Ovary (tissue), 9 donors: ENCODE data around the gene KLF16. TPM values are rescaled to one million over a fixed set of nuclear protein-coding genes. Genes with fewer than 3 reads are reported as not detected.

Source experiments
- DNase-seq, 5 donors: peaks; one replicate each; pipeline ENCODE4 v3.0.0-alpha.2; 2019 to 2020
- H3K27ac ChIP-seq, 2 donors: fragments of 200-600 bp; one replicate each; pipeline versions ENCODE4 v1.5.1 to v1.8.0; 2019 to 2022
- H3K27me3 ChIP-seq: fragments of 200-600 bp; one replicate; pipeline ENCODE4 v1.8.0; 2022
- H3K36me3 ChIP-seq: fragments of 200-600 bp; sonication (generic); one replicate; pipeline ENCODE4 v1.5.1; 2019
- H3K4me1 ChIP-seq: one replicate; pipeline ENCODE4 v1.8.1; 2013; ENCODE audit warnings: mild to moderate bottlenecking, moderate library complexity; ENCODE audit not compliant: insufficient read depth
- H3K4me3 ChIP-seq: fragments of 200-600 bp; sonication (generic); one replicate; pipeline ENCODE4 v1.5.1; 2017
- H3K9me3 ChIP-seq, 2 donors: fragments of 200-600 bp in 1 of 2; sonication (generic) in 1 of 2; one replicate each; pipeline versions ENCODE4 v1.5.1 to v1.8.1; 2013 to 2019; ENCODE audit warnings: mild to moderate bottlenecking in 1 of 2, moderate library complexity in 1 of 2
- CTCF ChIP-seq, 3 donors: fragments of 450-650 bp in 2 of 3; fragments of 200-600 bp in 1 of 3; IDR thresholded peaks; one replicate each; pipeline versions ENCODE4 v1.5.1 to v1.8.0; 2016 to 2022; ENCODE audit warnings: antibody characterized with exemption in 3 of 3, mild to moderate bottlenecking in 1 of 3
- EP300 ChIP-seq: sonication (generic); formaldehyde crosslinking; IDR thresholded peaks from one replicate; pipeline ENCODE4 v1.6.1; 2017; ENCODE audit warnings: antibody characterized with exemption
- POLR2A ChIP-seq: fragments of 450-650 bp; IDR thresholded peaks from one replicate; pipeline ENCODE4 v1.6.1; 2017; ENCODE audit warnings: antibody characterized with exemption, mild to moderate bottlenecking, moderate library complexity
- WGBS, 3 donors: extraction: QIAGEN DNeasy Blood & Tissue Kit in 1 of 3; methylation state at CpG; one replicate each; pipeline versions ENCODE4 v1.1.5 to v1.1.7; 2013 to 2017; 5-methylcytosine and 5-hydroxymethylcytosine counted together
- intact Hi-C, 4 donors: fragments of 100-400 bp; cut with DNase I; formaldehyde crosslinking; loops; one replicate each; pipeline versions ENCODE4 v1.11.0 to v1.15.1; 2022 to 2023
- polyA plus RNA-seq, 2 donors: library from polyadenylated mRNA; stranded (reverse); fragments of 200-250 nt in 1 of 2; fragments of 350-450 nt in 1 of 2; fragmentation: Illumina TruSeq in 1 of 2; extraction: RNeasy Lipid Tissue Mini Kit (QIAGEN cat#74804) in 1 of 2; gene quantifications; one replicate each; pipeline ENCODE4 v1.2.3, GENCODE V29; 2013 to 2014
- total RNA-seq, 7 donors: library from RNA; depleted of rRNA in 2 of 7; stranded (reverse); fragments of >200 nt in 2 of 7; fragmentation: NEBNext Ultra II Directional in 3 of 7; extraction: Animal tissue kit (Norgen Biotek cat#: 25700) in 3 of 7; gene quantifications; one replicate each; pipeline versions ENCODE4 v1.1.0 to v1.2.4, GENCODE V29; 2016 to 2023
- donor health status: DM: no; HTN: no; CAD: no; lungs with moderate emphysema.
- donor health status: DM: no; HTN: no; CAD: no.
- donor health status: Bipolar disorder and iron deficiency.
- donor health status: DM: yes; HTN: yes; CAD: no.
- donor health status: DM: no; HTN: no; CAD: no.
- donor health status: DM: yes; HTN: yes; CAD: no.

The KLF16 gene
- total and polyA plus RNA-seq, 9 donors, result 0.63 to 26.6 (median 14.4) TPM

- intact Hi-C loops, result no loop called here
- no peak for DNase-seq
- no peaks in the 10 kb centered on the region for H3K9me3 ChIP-seq
- 73 to 77% (median 76%) methylated on average over 7 to 9 of the region's 9 CpGs for WGBS, 3 donors
- H3K4me1 ChIP-seq, result peaks cover 12% of the 10 kb centered on the region
- no peak overlapping the region for H3K27ac ChIP-seq
- no peaks in the 10 kb centered on the region for H3K27me3 ChIP-seq
- no peaks in the 10 kb centered on the region for H3K36me3 ChIP-seq
- TF ChIP-seq POLR2A (no peak), CTCF (IDR thresholded peaks at IDR 0.05) (no peak), EP300 (no peak)
- no peak overlapping the region for H3K4me3 ChIP-seq
Measured at GRCh38 chr19:1852581-1853128, 10.7 kb downstream of the KLF16 start.

GRCh38 chr19:1851654-1852580 is 11.5 kb downstream of the KLF16 start:
- intact Hi-C loops, result no loop called here
- DNase-seq, result no peak
- H3K36me3 ChIP-seq, result no peaks in the 10 kb centered on the region
- 30 to 42% (median 41%) methylated on average over 51 to 66 of the region's 66 CpGs for WGBS, 3 donors
- H3K9me3 ChIP-seq, result no peaks in the 10 kb centered on the region
- H3K27me3 ChIP-seq, result no peaks in the 10 kb centered on the region
- TF ChIP-seq EP300, result no peak
- TF ChIP-seq POLR2A, result no peak
- TF ChIP-seq CTCF (IDR thresholded peaks at IDR 0.05), result no peak
- H3K27ac ChIP-seq, result no peak overlapping the region
- H3K4me1 ChIP-seq, result peaks cover 8% of the 10 kb centered on the region
- no peak overlapping the region for H3K4me3 ChIP-seq

- no peaks in the 10 kb centered on the region for H3K27me3 ChIP-seq
- DNase-seq, result no peak
- TF ChIP-seq CTCF (IDR thresholded peaks at IDR 0.05) (no peak), EP300 (no peak), POLR2A (no peak)
- no peaks in the 10 kb centered on the region for H3K36me3 ChIP-seq
- 73 to 78% (median 74%) methylated on average over 31 of the region's 31 CpGs for WGBS, 3 donors
- H3K27ac ChIP-seq, result no peak overlapping the region
- intact Hi-C loops, result no loop called here
- no peaks in the 10 kb centered on the region for H3K9me3 ChIP-seq
- H3K4me1 ChIP-seq, result peaks cover 11% of the 10 kb centered on the region
- no peak overlapping the region for H3K4me3 ChIP-seq
Measured at GRCh38 chr19:1850809-1851653, 12.3 kb downstream of the KLF16 start.

- Histone ChIP-seq H3K36me3 (no peaks in the 10 kb centered on the region), H3K27me3 (no peaks in the 10 kb centered on the region), H3K4me3 (no peak overlapping the region), H3K9me3 (no peaks in the 10 kb centered on the region), H3K4me1 (peaks cover 14% of the 10 kb centered on the region), H3K27ac (no peak overlapping the region)
- TF ChIP-seq POLR2A (no peak), EP300 (no peak), CTCF (IDR thresholded peaks at IDR 0.05) (no peak)
- no peak for DNase-seq
- WGBS, 3 donors, result 80 to 85% (median 82%) methylated on average over 10 of the region's 10 CpGs
- intact Hi-C loops, result no loop called here
Measured at GRCh38 chr19:1849886-1850398, 13.4 kb downstream of the KLF16 start.
